Breast epithelium (tissue), 3 donors: ENCODE measurements around the gene BMAL1.

ENCODE experiments used
- POLR2A ChIP-seq: fragments of 450-650 bp; IDR thresholded peaks from one replicate; pipeline ENCODE4 v1.6.1; 2016; ENCODE audit warnings: antibody characterized with exemption, mild to moderate bottlenecking, moderate library complexity
- POLR2AphosphoS5 ChIP-seq, 3 donors: sonication (generic); formaldehyde crosslinking; IDR thresholded peaks; one replicate each; pipeline ENCODE4 v1.6.1; 2017; ENCODE audit warnings: antibody characterized with exemption in 3 of 3
- TF ChIP-seq, protein P1 (sequence below), 3 donors: fragments of 450-650 bp; IDR thresholded peaks; one replicate each; pipeline ENCODE4 v1.5.1; 2016 to 2017; ENCODE audit warnings: antibody characterized with exemption in 3 of 3, mild to moderate bottlenecking in 3 of 3, moderate library complexity in 3 of 3

DNA sequence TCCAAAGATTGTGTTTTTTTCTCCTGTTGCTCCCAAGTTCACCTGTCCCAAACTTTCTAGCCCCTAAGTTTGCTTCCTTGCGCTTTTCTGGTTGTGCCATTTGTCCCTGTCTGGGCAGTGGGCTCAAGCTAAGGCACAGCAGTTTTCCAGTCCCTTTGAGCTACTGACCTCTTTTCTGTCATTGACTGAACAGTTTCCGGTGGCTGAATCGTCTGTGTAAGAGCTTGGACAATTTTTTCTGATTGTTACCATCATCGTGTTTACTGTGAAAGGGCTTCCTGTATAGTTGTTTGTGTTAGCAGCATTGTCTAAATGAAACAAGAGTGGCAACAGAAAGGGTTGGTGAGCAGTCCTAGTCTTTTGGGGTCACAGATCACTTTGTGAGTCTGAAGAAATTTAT, 49.8 kb downstream of the BMAL1 start:
- TF ChIP-seq, protein P1, sequence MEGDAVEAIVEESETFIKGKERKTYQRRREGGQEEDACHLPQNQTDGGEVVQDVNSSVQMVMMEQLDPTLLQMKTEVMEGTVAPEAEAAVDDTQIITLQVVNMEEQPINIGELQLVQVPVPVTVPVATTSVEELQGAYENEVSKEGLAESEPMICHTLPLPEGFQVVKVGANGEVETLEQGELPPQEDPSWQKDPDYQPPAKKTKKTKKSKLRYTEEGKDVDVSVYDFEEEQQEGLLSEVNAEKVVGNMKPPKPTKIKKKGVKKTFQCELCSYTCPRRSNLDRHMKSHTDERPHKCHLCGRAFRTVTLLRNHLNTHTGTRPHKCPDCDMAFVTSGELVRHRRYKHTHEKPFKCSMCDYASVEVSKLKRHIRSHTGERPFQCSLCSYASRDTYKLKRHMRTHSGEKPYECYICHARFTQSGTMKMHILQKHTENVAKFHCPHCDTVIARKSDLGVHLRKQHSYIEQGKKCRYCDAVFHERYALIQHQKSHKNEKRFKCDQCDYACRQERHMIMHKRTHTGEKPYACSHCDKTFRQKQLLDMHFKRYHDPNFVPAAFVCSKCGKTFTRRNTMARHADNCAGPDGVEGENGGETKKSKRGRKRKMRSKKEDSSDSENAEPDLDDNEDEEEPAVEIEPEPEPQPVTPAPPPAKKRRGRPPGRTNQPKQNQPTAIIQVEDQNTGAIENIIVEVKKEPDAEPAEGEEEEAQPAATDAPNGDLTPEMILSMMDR (IDR thresholded peaks at IDR 0.05): no peak
- no peak for TF ChIP-seq POLR2AphosphoS5 (IDR thresholded peaks at IDR 0.05)
- no peak for TF ChIP-seq POLR2A
